HepG2 (cell line): ENCODE results near the gene DND1. TPM values are rescaled to one million over a fixed set of nuclear protein-coding genes. Genes with fewer than 3 reads are reported as not detected.

Experiments
- AHR ChIP-seq: IDR thresholded peaks from 2 replicates; pipeline ENCODE4 v1.6.1; 2018; ENCODE audit warnings: missing genetic modification reagents, missing compliant biosample characterization
- ARID4A ChIP-seq: sonication (generic); formaldehyde crosslinking; IDR thresholded peaks from 2 replicates; pipeline ENCODE4 v1.5.0; 2020; ENCODE audit warnings: mild to moderate bottlenecking, missing genetic modification reagents, borderline replicate concordance
- DR1 ChIP-seq: sonication (generic); formaldehyde crosslinking; IDR thresholded peaks from 2 replicates; pipeline ENCODE4 v1.8.0; 2021; ENCODE audit warnings: mild to moderate bottlenecking, missing genetic modification reagents, inconsistent platforms
- FOSL2 ChIP-seq: sonication (generic); formaldehyde crosslinking; IDR thresholded peaks from 2 replicates; pipeline ENCODE4 v1.4.0; 2020; ENCODE audit warnings: missing genetic modification reagents
- FOXJ3 ChIP-seq: sonication (generic); formaldehyde crosslinking; IDR thresholded peaks from 2 replicates; pipeline ENCODE4 v1.4.0; 2020; ENCODE audit warnings: missing genetic modification reagents, mild to moderate bottlenecking, borderline replicate concordance
- KAT2B ChIP-seq: fragments of 150-350 bp; IDR thresholded peaks from 2 replicates; pipeline ENCODE4 v1.6.1; 2014; ENCODE audit warnings: low read depth, low read length, borderline replicate concordance
- KDM5A ChIP-seq: fragments of 200-600 bp; sonication (generic); IDR thresholded peaks from 2 replicates; pipeline ENCODE4 v1.7.0; 2018; ENCODE audit warnings: antibody characterized with exemption, mild to moderate bottlenecking, low read length, borderline replicate concordance
- KMT2B ChIP-seq: IDR thresholded peaks from 2 replicates; pipeline ENCODE4 v1.6.1; 2016; ENCODE audit warnings: missing genetic modification reagents, missing compliant biosample characterization
- MTA1 ChIP-seq: sonication (generic); formaldehyde crosslinking; IDR thresholded peaks from 2 replicates; pipeline ENCODE4 v1.4.0; 2020; ENCODE audit warnings: missing genetic modification reagents, mild to moderate bottlenecking, borderline replicate concordance
- NFE2L1 ChIP-seq: sonication (generic); formaldehyde crosslinking; IDR thresholded peaks from 2 replicates; pipeline ENCODE4 v1.4.0; 2020; ENCODE audit warnings: missing genetic modification reagents, mild to moderate bottlenecking, borderline replicate concordance
- NFE2L2 ChIP-seq: fragments of 150-350 bp; IDR thresholded peaks from 2 replicates; pipeline ENCODE4 v1.6.1; 2014; ENCODE audit warnings: low read length
- NFIB ChIP-seq: sonication (generic); formaldehyde crosslinking; IDR thresholded peaks from 2 replicates; pipeline ENCODE4 v1.9.0; 2021; ENCODE audit warnings: missing genetic modification reagents, mild to moderate bottlenecking, borderline replicate concordance
- NKX3-1 ChIP-seq: sonication (generic); formaldehyde crosslinking; IDR thresholded peaks from 2 replicates; pipeline ENCODE4 v1.5.0; 2020; ENCODE audit warnings: missing genetic modification reagents
- PLRG1 ChIP-seq: fragments of 450-650 bp; conservative IDR thresholded peaks from 2 replicates; pipeline ENCODE4 v1.6.1; 2016
- SMARCC2 ChIP-seq: fragments of 450-650 bp; IDR thresholded peaks from 2 replicates; pipeline ENCODE4 v1.6.1; 2017; ENCODE audit warnings: antibody characterized with exemption, mild to moderate bottlenecking
- SP2 ChIP-seq: sonication (generic); formaldehyde crosslinking; IDR thresholded peaks from 2 replicates; pipeline ENCODE4 v1.5.1; 2020; ENCODE audit warnings: mild to moderate bottlenecking, missing genetic modification reagents
- TBL1XR1 ChIP-seq: fragments of 150-350 bp; IDR thresholded peaks from 2 replicates; pipeline ENCODE4 v1.6.1; 2014; ENCODE audit warnings: borderline replicate concordance, low read length; ENCODE audit not compliant: partially characterized antibody
- TBX3 ChIP-seq: fragments of 450-650 bp; IDR thresholded peaks from 2 replicates; pipeline ENCODE4 v1.6.1; 2017; ENCODE audit warnings: antibody characterized with exemption, mild to moderate bottlenecking, inconsistent platforms, borderline replicate concordance
- TFE3 ChIP-seq: IDR thresholded peaks from 2 replicates; pipeline ENCODE4 v1.6.1; 2016
- YEATS2 ChIP-seq: sonication (generic); formaldehyde crosslinking; IDR thresholded peaks from 2 replicates; pipeline ENCODE4 v1.4.0; 2020; ENCODE audit warnings: missing genetic modification reagents, borderline replicate concordance
- ZNF225 ChIP-seq: sonication (generic); formaldehyde crosslinking; IDR thresholded peaks from 2 replicates; pipeline ENCODE4 v1.4.0; 2020; ENCODE audit warnings: mild to moderate bottlenecking, missing genetic modification reagents
- ZNF33B ChIP-seq: sonication (generic); formaldehyde crosslinking; IDR thresholded peaks from 2 replicates; pipeline ENCODE4 v1.5.1; 2020; ENCODE audit warnings: mild to moderate bottlenecking, missing genetic modification reagents
- ZNF546 ChIP-seq: sonication (generic); formaldehyde crosslinking; conservative IDR thresholded peaks from 2 replicates; pipeline ENCODE4 v1.8.1; 2023; ENCODE audit warnings: mild to moderate bottlenecking, missing genetic modification reagents
- polyA plus RNA-seq, 8 experiments: library from polyadenylated mRNA; depleted of rRNA in 3 of 8; stranded (reverse) in 7 of 8; unstranded in 1 of 8; fragments of >200 nt; fragmentation: Illumina TruSeq in 4 of 8; extraction: Trizol in 4 of 8; gene quantifications; 2 replicates each; pipeline versions ENCODE4 v1.2.1 to v1.2.3, GENCODE V29; 2011 to 2016; ENCODE audit warnings: low read depth in 4 of 8, missing spikeins in 1 of 8, mixed read lengths in 1 of 8; ENCODE audit not compliant: insufficient read depth in 1 of 8
- total RNA-seq, 5 experiments: library from RNA; depleted of rRNA; stranded (reverse); fragments of >200 nt; fragmentation: Illumina TruSeq; extraction: Trizol; gene quantifications; 2 replicates each; pipeline ENCODE4 v1.2.3, GENCODE V29; 2016; ENCODE audit warnings: low read depth in 1 of 5
- TF ChIP-seq, protein P1 (sequence below): sonication (generic); formaldehyde crosslinking; IDR thresholded peaks from 2 replicates; pipeline ENCODE4 v1.5.0; 2020; ENCODE audit warnings: missing genetic modification reagents

The DND1 gene
- total and polyA plus RNA-seq, 2 of the 13 experiments (the other 11 are each of a cell fraction or from before 2014, with no cell fraction given) = 0.48 to 0.55 TPM

- TF ChIP-seq ARID4A (CRISPR knock-in tag) (peak; percentile 98), PLRG1 (no peak), NFIB (CRISPR knock-in tag) (no peak), MTA1 (CRISPR knock-in tag) (no peak), SP2 (CRISPR knock-in tag) (0 out of 2 replicates have a peak, but pooled peaks have one; percentile 60), NKX3-1 (CRISPR knock-in tag) (peak; percentile 82), ZNF546 (no peak), TBL1XR1 (peak; percentile 15), AHR (peak; percentile 17; the same call in 1 of the 2 replicates), TBX3 (no peak), TFE3 (peak; percentile 46), KMT2B (CRISPR knock-in tag) (peak; percentile 94), DR1 (CRISPR knock-in tag) (peak; percentile 90), YEATS2 (peak; percentile 97), ZNF33B (0 out of 2 replicates have a peak, but pooled peaks have one; percentile 34), FOXJ3 (CRISPR knock-in tag) (peak; percentile 73; the same call in 1 of the 2 replicates), NFE2L1 (CRISPR knock-in tag) (peak; percentile 68), FOSL2 (CRISPR knock-in tag) (0 out of 2 replicates have a peak, but pooled peaks have one; percentile 45), SMARCC2 (no peak), KAT2B (no peak), NFE2L2 (no peak), ZNF225 (CRISPR knock-in tag) (peak; percentile 12; the same call in 1 of the 2 replicates), KDM5A (peak; percentile 93)
- TF ChIP-seq, protein P1, sequence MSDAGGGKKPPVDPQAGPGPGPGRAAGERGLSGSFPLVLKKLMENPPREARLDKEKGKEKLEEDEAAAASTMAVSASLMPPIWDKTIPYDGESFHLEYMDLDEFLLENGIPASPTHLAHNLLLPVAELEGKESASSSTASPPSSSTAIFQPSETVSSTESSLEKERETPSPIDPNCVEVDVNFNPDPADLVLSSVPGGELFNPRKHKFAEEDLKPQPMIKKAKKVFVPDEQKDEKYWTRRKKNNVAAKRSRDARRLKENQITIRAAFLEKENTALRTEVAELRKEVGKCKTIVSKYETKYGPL (CRISPR knock-in tag) = peak; percentile 29; the same call in 1 of the 2 replicates
Observed at GRCh38 chr5:140690941-140691924, 17.9 kb upstream of the DND1 start, which contains the start of the genes HARS1 and HARS2 (continued).
